ENCODE results near the gene REX1BD.

GRCh38 chr19:18605546-18606280 lies 17.1 kb downstream of the REX1BD start:
- TF ChIP-seq CTCF (IDR thresholded peaks at IDR 0.05): no peak
- TF ChIP-seq EZH2 (IDR thresholded peaks at IDR 0.05; ENCODE audit: borderline replicate concordance, insufficient read depth, low read depth, low read length, poor library complexity, severe bottlenecking): no peak

Data from B cell (primary cell).